COR-L47 (cell line): ENCODE data around the gene SLC43A1.

Experiments
- DNase-seq: peaks from one replicate; lab custom pipeline; 2025; lab: John Stamatoyannopoulos, UW

SLC43A1 gene

GRCh38 chr11:57479021-57479663 is 36.4 kb downstream of the SLC43A1 start:
- DNase-seq: no peak

- no peak for DNase-seq
Measured at GRCh38 chr11:57477507-57478189, 37.9 kb downstream of the SLC43A1 start.

GRCh38 chr11:57476757-57477506 is 38.6 kb downstream of the SLC43A1 start:
- DNase-seq: no peak

GRCh38 chr11:57476047-57476756 is 39.3 kb downstream of the SLC43A1 start:
- no peak for DNase-seq

GRCh38 chr11:57475671-57476046 is 39.8 kb downstream of the SLC43A1 start:
- no peak for DNase-seq

GRCh38 chr11:57475191-57475590 is 40.3 kb downstream of the SLC43A1 start:
- DNase-seq: no peak

- DNase-seq: no peak
Measured at GRCh38 chr11:57474803-57475115, 40.7 kb downstream of the SLC43A1 start.

GRCh38 chr11:57474017-57474802 is 41.3 kb downstream of the SLC43A1 start:
- no peak for DNase-seq

GRCh38 chr11:57473285-57473841 is 42.1 kb downstream of the SLC43A1 start:
- DNase-seq: no peak

- DNase-seq: peak; percentile 43
Measured at GRCh38 chr11:57471496-57471895, 44.0 kb downstream of the SLC43A1 start.

GRCh38 chr11:57469268-57469667 is 46.2 kb downstream of the SLC43A1 start:
- DNase-seq: no peak

- no peak for DNase-seq
Measured at GRCh38 chr11:57468276-57468675, 47.2 kb downstream of the SLC43A1 start.

- no peak for DNase-seq
Measured at GRCh38 chr11:57467508-57468157, 47.9 kb downstream of the SLC43A1 start.

- DNase-seq: no peak
Measured at GRCh38 chr11:57466680-57467079, 48.8 kb downstream of the SLC43A1 start.

GRCh38 chr11:57464539-57465181 is 50.8 kb downstream of the SLC43A1 start:
- no peak for DNase-seq

- DNase-seq: no peak
Measured at GRCh38 chr11:57463671-57464538, 51.6 kb downstream of the SLC43A1 start.

GRCh38 chr11:57462597-57462996 is 52.9 kb downstream of the SLC43A1 start:
- no peak for DNase-seq

GRCh38 chr11:57461841-57462489 is 53.5 kb downstream of the SLC43A1 start:
- DNase-seq: no peak
